Measurements from ENCODE around the gene ZNF565.

ZNF565 gene

DNA sequence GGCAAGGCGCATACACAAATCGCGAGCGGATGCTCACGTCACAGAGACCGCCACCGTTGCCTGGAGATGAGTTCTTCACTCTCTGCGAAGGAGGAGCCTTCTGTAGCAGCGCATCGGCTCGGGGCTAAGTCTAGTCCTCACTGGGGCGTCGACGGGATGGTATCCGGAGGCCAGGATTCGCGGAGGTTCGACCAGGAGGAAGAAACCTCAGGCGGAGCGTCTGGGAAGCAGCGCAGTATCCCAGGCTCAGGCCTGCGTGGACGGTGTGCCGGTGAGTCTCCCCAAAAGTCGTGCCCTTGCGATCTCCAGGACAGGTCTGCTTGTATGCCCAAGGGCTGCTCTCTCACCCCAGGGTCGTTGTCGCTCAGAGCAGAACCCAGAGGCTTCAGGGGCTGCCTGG, 40.9 kb upstream of the ZNF565 start:
- no peak for TF ChIP-seq CTCF (IDR thresholded peaks at IDR 0.05; ENCODE audit: control insufficient read depth, extremely low read depth, insufficient read depth)
- DNase-seq (ENCODE audit: low read depth) = no peak
- H3K4me3 ChIP-seq (ENCODE audit: low read depth, low read length) = no peak overlapping the region

DNA sequence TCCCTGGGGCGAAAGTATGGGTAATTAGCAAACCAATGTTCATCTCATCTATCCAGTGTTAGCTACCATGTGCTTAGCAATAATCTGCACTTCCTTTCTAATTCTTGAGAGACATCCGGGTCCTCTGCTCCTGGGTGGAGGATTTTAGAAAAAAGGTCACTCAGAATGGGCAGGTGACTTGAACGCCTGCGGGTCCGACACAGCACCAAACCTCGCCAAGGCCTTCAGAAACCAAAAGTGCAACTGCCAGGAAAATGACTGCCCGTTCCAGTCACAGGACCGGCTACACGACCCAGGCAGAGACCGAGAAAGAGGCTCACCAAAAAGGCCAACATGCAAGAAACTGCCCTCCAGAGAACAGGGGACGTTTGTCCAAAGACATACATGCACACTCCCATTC, 40.4 kb upstream of the ZNF565 start:
- no peak for TF ChIP-seq CTCF (IDR thresholded peaks at IDR 0.05; ENCODE audit: control insufficient read depth, extremely low read depth, insufficient read depth)
- DNase-seq (ENCODE audit: low read depth) = no peak
- no peak overlapping the region for H3K4me3 ChIP-seq (ENCODE audit: low read depth, low read length)

- DNase-seq (ENCODE audit: low read depth) = no peak
These were observed 37.6 kb upstream of the ZNF565 start for GRCh38 chr19:36252047-36252446.

GRCh38 chr19:36246006-36246481, 31.6 kb upstream of the ZNF565 start:
- DNase-seq (ENCODE audit: low read depth) = no peak
- no peak overlapping the region for H3K4me3 ChIP-seq (ENCODE audit: low read depth, low read length)
- no peak for TF ChIP-seq CTCF (IDR thresholded peaks at IDR 0.05; ENCODE audit: control insufficient read depth, extremely low read depth, insufficient read depth)

More at GRCh38 chr19:36252047-36252446, 37.6 kb upstream of the ZNF565 start:
- no peak overlapping the region for H3K4me3 ChIP-seq (ENCODE audit: low read depth, low read length)
- TF ChIP-seq CTCF (IDR thresholded peaks at IDR 0.05; ENCODE audit: control insufficient read depth, extremely low read depth, insufficient read depth) = no peak

- TF ChIP-seq CTCF (IDR thresholded peaks at IDR 0.05; ENCODE audit: control insufficient read depth, extremely low read depth, insufficient read depth) = no peak
- DNase-seq (ENCODE audit: low read depth) = no peak
- H3K4me3 ChIP-seq (ENCODE audit: low read depth, low read length) = 0 out of 2 replicates have a peak overlapping the region, but pooled peaks have one; percentile 9
These were observed 30.9 kb upstream of the ZNF565 start for GRCh38 chr19:36245210-36246005.

DNA sequence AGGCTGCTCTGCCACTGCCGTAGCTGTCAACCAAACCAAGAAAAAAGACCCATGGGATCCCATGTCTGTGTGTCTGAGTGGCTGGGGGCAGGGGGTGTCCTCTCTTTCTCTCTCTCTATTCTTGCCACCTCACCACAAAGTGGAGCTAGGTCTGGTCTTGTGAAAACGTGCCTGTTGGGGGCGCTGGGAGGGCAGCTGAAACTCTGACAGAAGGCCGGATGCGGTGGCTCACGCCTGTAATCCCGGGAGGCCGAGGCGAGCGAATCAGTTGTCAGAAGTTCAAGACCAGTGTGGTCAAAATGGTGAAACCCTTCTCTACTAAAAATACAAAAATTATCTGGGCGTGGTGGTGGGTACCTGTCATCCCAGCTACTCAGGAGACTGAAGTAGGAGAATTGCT, 29.6 kb upstream of the ZNF565 start:
- TF ChIP-seq CTCF (IDR thresholded peaks at IDR 0.05; ENCODE audit: control insufficient read depth, extremely low read depth, insufficient read depth) = no peak
- no peak for DNase-seq (ENCODE audit: low read depth)
- H3K4me3 ChIP-seq (ENCODE audit: low read depth, low read length) = no peak overlapping the region

DNA sequence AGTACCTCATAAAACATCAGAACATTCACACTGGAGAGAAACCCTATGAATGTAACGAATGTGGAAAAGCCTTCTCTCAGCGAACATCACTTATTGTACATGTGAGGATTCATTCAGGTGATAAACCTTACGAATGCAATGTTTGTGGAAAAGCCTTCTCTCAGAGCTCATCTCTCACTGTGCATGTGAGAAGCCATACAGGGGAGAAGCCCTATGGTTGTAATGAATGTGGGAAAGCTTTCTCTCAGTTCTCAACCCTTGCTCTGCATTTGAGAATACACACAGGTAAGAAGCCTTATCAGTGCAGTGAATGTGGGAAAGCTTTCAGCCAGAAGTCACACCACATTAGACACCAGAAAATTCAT, 22.5 kb upstream of the ZNF565 start:
- no peak for TF ChIP-seq CTCF (IDR thresholded peaks at IDR 0.05; ENCODE audit: control insufficient read depth, extremely low read depth, insufficient read depth)
- no peak overlapping the region for H3K4me3 ChIP-seq (ENCODE audit: low read depth, low read length)
- DNase-seq (ENCODE audit: low read depth) = no peak

All from LNCaP clone FGC (cell line).